IMR-90 (cell line): ENCODE results near the gene TXK. TPM values are rescaled to one million over a fixed set of nuclear protein-coding genes. Genes with fewer than 3 reads are reported as not detected.

Experiments
- ATAC-seq: fragments of 200-7000 bp; cut with Tn5 transposase; 2 replicates; pipeline ENCODE4 v1.9.1; 2020; ENCODE audit warnings: low read depth, mild to moderate bottlenecking, moderate library complexity
- BruUV-seq: library from RNA; stranded (reverse); fragments of 400-500 nt; replicated peaks from 2 replicates; lab custom pipeline; 2021; lab: Mats Ljungman, UMichigan
- CTCF ChIA-PET: fragments of 300-600 bp; formaldehyde crosslinking; extraction: SDS; loops from one replicate; lab custom pipeline; 2021; ENCODE audit warnings: antibody characterized with exemption; lab: Yijun Ruan, JAX
- POLR2A ChIA-PET: fragments of 300-600 bp; sonication (Branson Sonifier 250); formaldehyde crosslinking; loops from one replicate; lab custom pipeline; 2022; ENCODE audit warnings: antibody characterized with exemption; ENCODE audit not compliant: unreplicated experiment; lab: Charles Lee
- DNase-seq: peaks from one replicate; pipeline ENCODE4 v3.0.0; 2013
- H2AFZ ChIP-seq: replicated peaks from 2 replicates; pipeline ENCODE3; 2013; ENCODE audit warnings: low read length, mild to moderate bottlenecking; ENCODE audit not compliant: poor library complexity
- H2AK5ac ChIP-seq: 2 replicates; pipeline ENCODE4 v1.6.1; 2013; ENCODE audit warnings: low read depth, low read length, inconsistent platforms
- H2AK9ac ChIP-seq: replicated peaks from 2 replicates; pipeline ENCODE3; 2013; ENCODE audit warnings: mild to moderate bottlenecking, low read depth, low read length, moderate library complexity; ENCODE audit not compliant: poor library complexity
- H2BK120ac ChIP-seq: 2 replicates; pipeline ENCODE4 v1.6.1; 2013; ENCODE audit warnings: low read depth, low read length, inconsistent platforms
- H2BK15ac ChIP-seq: 3 replicates; pipeline ENCODE4 v1.6.1; 2013; ENCODE audit warnings: low read depth, low read length, inconsistent platforms
- H2BK20ac ChIP-seq: 2 replicates; pipeline ENCODE4 v1.6.1; 2013; ENCODE audit warnings: low read depth, mild to moderate bottlenecking, inconsistent platforms, low read length, moderate library complexity
- H2BK5ac ChIP-seq: 2 replicates; pipeline ENCODE4 v1.6.1; 2013; ENCODE audit warnings: mild to moderate bottlenecking, low read depth, low read length, inconsistent platforms; ENCODE audit not compliant: poor library complexity, severe bottlenecking
- H3K14ac ChIP-seq: replicated peaks from 2 replicates; pipeline ENCODE4 v1.6.1; 2013; ENCODE audit warnings: low read depth, low read length, inconsistent platforms
- H3K18ac ChIP-seq: 2 replicates; pipeline ENCODE4 v1.6.1; 2013; ENCODE audit warnings: low read depth, low read length, control low read depth
- H3K23ac ChIP-seq: 2 replicates; pipeline ENCODE4 v1.6.1; 2013; ENCODE audit warnings: low read depth, low read length, inconsistent platforms
- H3K27ac ChIP-seq: 2 replicates; pipeline ENCODE4 v1.5.1; 2013; ENCODE audit warnings: mild to moderate bottlenecking, control low read depth, low read length; ENCODE audit not compliant: insufficient read depth
- H3K27me3 ChIP-seq: 2 replicates; pipeline ENCODE4 v1.6.1; 2013; ENCODE audit warnings: low read length; ENCODE audit not compliant: control insufficient read depth, insufficient read depth
- H3K36me3 ChIP-seq: 2 replicates; pipeline ENCODE4 v1.6.1; 2013; ENCODE audit warnings: low read length, mixed read lengths; ENCODE audit not compliant: control insufficient read depth, insufficient read depth
- H3K4ac ChIP-seq: 2 replicates; pipeline ENCODE4 v1.6.1; 2013; ENCODE audit warnings: low read depth, low read length, inconsistent platforms
- H3K4me1 ChIP-seq: 2 replicates; pipeline ENCODE4 v1.6.1; 2013; ENCODE audit warnings: low read length, mixed read lengths; ENCODE audit not compliant: control insufficient read depth, insufficient read depth
- H3K4me2 ChIP-seq: 2 replicates; pipeline ENCODE4 v1.6.1; 2013; ENCODE audit warnings: low read depth, mild to moderate bottlenecking, control low read depth, low read length, moderate library complexity
- H3K4me3 ChIP-seq: 2 replicates; pipeline ENCODE4 v1.5.1; 2013; ENCODE audit warnings: low read depth, mild to moderate bottlenecking, control low read depth, low read length, moderate library complexity; ENCODE audit not compliant: insufficient read depth
- H3K56ac ChIP-seq: 2 replicates; pipeline ENCODE4 v1.6.1; 2013; ENCODE audit warnings: low read length, inconsistent platforms; ENCODE audit not compliant: insufficient read depth; ENCODE audit errors: extremely low read depth
- H3K79me1 ChIP-seq, 2 experiments: 2 replicates each; pipeline ENCODE4 v1.6.1; 2013; ENCODE audit warnings: low read length in 2 of 2, inconsistent platforms in 1 of 2, low read depth in 1 of 2
- H3K9ac ChIP-seq: 2 replicates; pipeline ENCODE4 v1.6.1; 2013; ENCODE audit warnings: low read depth, low read length, control low read depth
- H3K9me1 ChIP-seq: 2 replicates; pipeline ENCODE4 v1.6.1; 2013; ENCODE audit warnings: low read length, inconsistent platforms; ENCODE audit not compliant: insufficient read depth
- H3K9me3 ChIP-seq: 2 replicates; pipeline ENCODE4 v1.6.1; 2013; ENCODE audit warnings: low read length; ENCODE audit not compliant: control insufficient read depth, insufficient read depth
- H4K20me1 ChIP-seq: 2 replicates; pipeline ENCODE4 v1.6.1; 2013; ENCODE audit warnings: low read length, inconsistent platforms; ENCODE audit not compliant: insufficient read depth
- H4K5ac ChIP-seq: 2 replicates; pipeline ENCODE4 v1.6.1; 2013; ENCODE audit warnings: mild to moderate bottlenecking, low read depth, low read length, control low read depth
- H4K8ac ChIP-seq, 2 experiments: 2 replicates each; pipeline ENCODE4 v1.6.1; 2013; ENCODE audit warnings: low read depth in 2 of 2, low read length in 2 of 2, control low read depth in 1 of 2, inconsistent platforms in 1 of 2
- H4K91ac ChIP-seq: 2 replicates; pipeline ENCODE4 v1.6.1; 2013; ENCODE audit warnings: low read depth, low read length, inconsistent platforms; ENCODE audit not compliant: insufficient read depth
- CEBPB ChIP-seq: IDR thresholded peaks from 2 replicates; pipeline ENCODE4 v1.6.1; 2012; ENCODE audit warnings: low read depth, low read length, improper control_type of control experiment
- CHD1 ChIP-seq: IDR thresholded peaks from 2 replicates; pipeline ENCODE4 v1.6.1; 2012; ENCODE audit warnings: low read depth, low read length, improper control_type of control experiment
- FOS ChIP-seq: fragments of 150-350 bp; IDR thresholded peaks from 2 replicates; pipeline ENCODE4 v1.6.1; 2016; ENCODE audit warnings: low read depth, low read length
- MAFK ChIP-seq: IDR thresholded peaks from 2 replicates; pipeline ENCODE4 v1.6.1; 2012; ENCODE audit warnings: low read depth, low read length, improper control_type of control experiment
- MAZ ChIP-seq: IDR thresholded peaks from 2 replicates; pipeline ENCODE4 v1.6.1; 2012; ENCODE audit warnings: low read depth, mild to moderate bottlenecking, low read length, improper control_type of control experiment, moderate library complexity, borderline replicate concordance
- MXI1 ChIP-seq: IDR thresholded peaks from 2 replicates; pipeline ENCODE4 v1.6.1; 2012; ENCODE audit warnings: low read depth, mild to moderate bottlenecking, low read length, moderate library complexity, borderline replicate concordance
- NFE2L2 ChIP-seq: fragments of 150-350 bp; IDR thresholded peaks from 2 replicates; pipeline ENCODE4 v1.6.1; 2016; ENCODE audit warnings: low read depth, mild to moderate bottlenecking, low read length
- POLR2A ChIP-seq: IDR thresholded peaks from 2 replicates; pipeline ENCODE4 v1.6.1; 2012; ENCODE audit warnings: mild to moderate bottlenecking, low read depth, low read length
- RAD21 ChIP-seq: IDR thresholded peaks from 2 replicates; pipeline ENCODE4 v1.6.1; 2012; ENCODE audit warnings: low read length, improper control_type of control experiment
- RCOR1 ChIP-seq: IDR thresholded peaks from 2 replicates; pipeline ENCODE4 v1.6.1; 2012; ENCODE audit warnings: mild to moderate bottlenecking, low read length, improper control_type of control experiment; ENCODE audit not compliant: insufficient replicate concordance
- RFX5 ChIP-seq: IDR thresholded peaks from 2 replicates; pipeline ENCODE4 v1.8.0; 2012; ENCODE audit warnings: low read depth, mild to moderate bottlenecking, low read length, moderate library complexity
- SMC3 ChIP-seq: fragments of 150-350 bp; IDR thresholded peaks from 2 replicates; pipeline ENCODE4 v1.6.1; 2016; ENCODE audit warnings: low read depth, mild to moderate bottlenecking, antibody characterized with exemption, low read length, moderate library complexity
- WGBS, 2 experiments: methylation state at CpG; one replicate each; pipeline versions ENCODE4 v1.1.5 to v1.1.7; 2013; ENCODE audit warnings: missing lambda C conversion rate in 2 of 2; ENCODE audit not compliant: insufficient read length in 1 of 2; ENCODE audit errors: extremely low coverage in 2 of 2; 5-methylcytosine and 5-hydroxymethylcytosine counted together
- dilution Hi-C: fragments of 300-500 bp; cut with HindIII; formaldehyde crosslinking; loops from one replicate; pipeline ENCODE4 v1.14.3; 2018; ENCODE audit warnings: low sequenced_read_pairs; ENCODE audit not compliant: unreplicated experiment
- in situ Hi-C: fragments of 300-500 bp; cut with MboI; formaldehyde crosslinking; loops from 3 replicates; pipeline ENCODE4 v1.14.3; 2019; ENCODE audit warnings: low sequenced_read_pairs, inconsistent platforms, mixed read lengths
- intact Hi-C: fragments of 100-400 bp; cut with micrococcal nuclease; formaldehyde crosslinking; loops from 2 replicates; pipeline ENCODE4 v1.10.0; 2022
- polyA plus RNA-seq, 3 experiments: library from polyadenylated mRNA; depleted of rRNA; stranded (reverse); fragments of >200 nt; gene quantifications; 2 replicates each; pipeline ENCODE4 v1.2.3, GENCODE V29; 2012; ENCODE audit warnings: low replicate concordance in 1 of 3
- total RNA-seq: library from RNA; depleted of rRNA; stranded (reverse); fragments of >200 nt; gene quantifications from 2 replicates; pipeline ENCODE4 v1.2.3, GENCODE V29; 2012
- TF ChIP-seq, protein P1 (sequence below): fragments of 150-350 bp; IDR thresholded peaks from 2 replicates; pipeline ENCODE4 v1.6.1; 2016; ENCODE audit warnings: low read depth, mild to moderate bottlenecking, low read length, moderate library complexity, borderline replicate concordance
- TF ChIP-seq, protein P2 (sequence below): conservative IDR thresholded peaks from 2 replicates; pipeline ENCODE4 v1.5.1; 2012; ENCODE audit warnings: mild to moderate bottlenecking, low read depth, low read length, improper control_type of control experiment
- TF ChIP-seq, protein P3 (sequence below): fragments of 150-350 bp; IDR thresholded peaks from 2 replicates; pipeline ENCODE4 v1.6.1; 2017; ENCODE audit warnings: mild to moderate bottlenecking, antibody characterized with exemption, low read length, low read depth

Gene TXK
- total and polyA plus RNA-seq, 2 of the 4 experiments (the other 2 are of a cell fraction): not detected

DNA sequence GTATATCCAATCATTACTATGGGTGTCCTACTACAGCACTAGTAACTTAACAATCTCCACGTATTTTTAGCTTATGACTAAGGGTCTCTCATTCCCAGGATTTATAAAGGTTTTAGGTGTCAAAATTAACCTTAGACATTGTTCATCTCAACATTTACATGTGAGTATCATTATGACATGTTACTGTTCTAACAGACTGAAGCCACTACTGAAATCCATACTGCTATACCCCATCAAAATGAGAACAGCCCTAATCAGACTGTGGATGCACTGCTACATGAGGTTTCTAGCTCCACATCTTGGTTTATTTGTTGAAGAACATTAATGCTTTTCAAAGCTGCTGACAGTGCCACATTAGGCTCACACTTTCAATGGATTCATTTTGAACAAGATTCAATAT, 35.6 kb upstream of the TXK start:
- Histone ChIP-seq H3K9ac (no peak overlapping the region), H2AFZ (no peak overlapping the region), H3K9me3 (no peaks in the 10 kb centered on the region), H3K4me3 (no peak overlapping the region), H3K4ac (no peak overlapping the region), H2BK15ac (no peak overlapping the region), H3K27me3 (no peaks in the 10 kb centered on the region), H3K14ac (no peak overlapping the region), H3K79me1 (no peaks in the 10 kb centered on the region), H2BK20ac (no peak overlapping the region), H3K27ac (no peak overlapping the region), H4K20me1 (no peaks in the 10 kb centered on the region), H3K23ac (no peak overlapping the region), H2AK5ac (no peak overlapping the region), H2AK9ac (no peak overlapping the region), H3K56ac (no peak overlapping the region), H3K18ac (no peak overlapping the region), H3K4me2 (no peak overlapping the region), H4K5ac (no peak overlapping the region), H3K9me1 (peaks cover 4% of the 10 kb centered on the region; the same call in 1 of the 2 replicates), H3K4me1 (peaks cover 10% of the 10 kb centered on the region), H2BK5ac (no peak overlapping the region), H4K8ac (no peak overlapping the region), H3K36me3 (no peaks in the 10 kb centered on the region), H4K91ac (no peak overlapping the region), H2BK120ac (no peak overlapping the region)
- TF ChIP-seq POLR2A: no peak
- TF ChIP-seq SMC3: no peak
- TF ChIP-seq MXI1: no peak
- no peak for TF ChIP-seq NFE2L2
- TF ChIP-seq RAD21: no peak
- no peak for TF ChIP-seq RCOR1
- TF ChIP-seq, protein P1, sequence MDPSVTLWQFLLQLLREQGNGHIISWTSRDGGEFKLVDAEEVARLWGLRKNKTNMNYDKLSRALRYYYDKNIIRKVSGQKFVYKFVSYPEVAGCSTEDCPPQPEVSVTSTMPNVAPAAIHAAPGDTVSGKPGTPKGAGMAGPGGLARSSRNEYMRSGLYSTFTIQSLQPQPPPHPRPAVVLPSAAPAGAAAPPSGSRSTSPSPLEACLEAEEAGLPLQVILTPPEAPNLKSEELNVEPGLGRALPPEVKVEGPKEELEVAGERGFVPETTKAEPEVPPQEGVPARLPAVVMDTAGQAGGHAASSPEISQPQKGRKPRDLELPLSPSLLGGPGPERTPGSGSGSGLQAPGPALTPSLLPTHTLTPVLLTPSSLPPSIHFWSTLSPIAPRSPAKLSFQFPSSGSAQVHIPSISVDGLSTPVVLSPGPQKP: no peak
- TF ChIP-seq MAFK: no peak
- TF ChIP-seq FOS: no peak
- TF ChIP-seq, protein P2, sequence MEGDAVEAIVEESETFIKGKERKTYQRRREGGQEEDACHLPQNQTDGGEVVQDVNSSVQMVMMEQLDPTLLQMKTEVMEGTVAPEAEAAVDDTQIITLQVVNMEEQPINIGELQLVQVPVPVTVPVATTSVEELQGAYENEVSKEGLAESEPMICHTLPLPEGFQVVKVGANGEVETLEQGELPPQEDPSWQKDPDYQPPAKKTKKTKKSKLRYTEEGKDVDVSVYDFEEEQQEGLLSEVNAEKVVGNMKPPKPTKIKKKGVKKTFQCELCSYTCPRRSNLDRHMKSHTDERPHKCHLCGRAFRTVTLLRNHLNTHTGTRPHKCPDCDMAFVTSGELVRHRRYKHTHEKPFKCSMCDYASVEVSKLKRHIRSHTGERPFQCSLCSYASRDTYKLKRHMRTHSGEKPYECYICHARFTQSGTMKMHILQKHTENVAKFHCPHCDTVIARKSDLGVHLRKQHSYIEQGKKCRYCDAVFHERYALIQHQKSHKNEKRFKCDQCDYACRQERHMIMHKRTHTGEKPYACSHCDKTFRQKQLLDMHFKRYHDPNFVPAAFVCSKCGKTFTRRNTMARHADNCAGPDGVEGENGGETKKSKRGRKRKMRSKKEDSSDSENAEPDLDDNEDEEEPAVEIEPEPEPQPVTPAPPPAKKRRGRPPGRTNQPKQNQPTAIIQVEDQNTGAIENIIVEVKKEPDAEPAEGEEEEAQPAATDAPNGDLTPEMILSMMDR: no peak
- TF ChIP-seq, protein P3, sequence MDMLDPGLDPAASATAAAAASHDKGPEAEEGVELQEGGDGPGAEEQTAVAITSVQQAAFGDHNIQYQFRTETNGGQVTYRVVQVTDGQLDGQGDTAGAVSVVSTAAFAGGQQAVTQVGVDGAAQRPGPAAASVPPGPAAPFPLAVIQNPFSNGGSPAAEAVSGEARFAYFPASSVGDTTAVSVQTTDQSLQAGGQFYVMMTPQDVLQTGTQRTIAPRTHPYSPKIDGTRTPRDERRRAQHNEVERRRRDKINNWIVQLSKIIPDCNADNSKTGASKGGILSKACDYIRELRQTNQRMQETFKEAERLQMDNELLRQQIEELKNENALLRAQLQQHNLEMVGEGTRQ: no peak
- TF ChIP-seq RFX5: no peak
- no peak for TF ChIP-seq MAZ
- TF ChIP-seq CHD1: no peak
- no peak for TF ChIP-seq CEBPB
- POLR2A ChIA-PET: no interaction called here
- BruUV-seq: no TSS peak
- ATAC-seq (no peak), DNase-seq (no peak)
- dilution Hi-C loops (no loop called here), in situ Hi-C loops (no loop called here), intact Hi-C loops (no loop called here)
- no CpG with 5 or more reads among the region's 1 CpG for WGBS, 2 experiments
- CTCF ChIA-PET: no interaction called here
